Omental fat pad (tissue), 4 donors: Measurements from ENCODE around the gene PRRC2A. TPM values are rescaled to one million over a fixed set of nuclear protein-coding genes. Genes with fewer than 3 reads are reported as not detected.

ENCODE experiments used
- ATAC-seq: fragments of 150-250 bp; one replicate; pipeline ENCODE4 v1.9.1; 2016; ENCODE audit warnings: mild to moderate bottlenecking, moderate library complexity; ENCODE audit not compliant: low FRiP score
- DNase-seq: peaks from one replicate; pipeline ENCODE4 v3.0.0-alpha.2; 2019; ENCODE audit warnings: low spot score
- CTCF ChIP-seq, 3 donors: fragments of 450-650 bp; IDR thresholded peaks; one replicate each; pipeline ENCODE4 v1.5.1; 2016 to 2017; ENCODE audit warnings: antibody characterized with exemption in 3 of 3, mild to moderate bottlenecking in 3 of 3, moderate library complexity in 2 of 3
- total RNA-seq, 4 donors: library from RNA; depleted of rRNA; stranded (reverse); fragments of >200 nt; gene quantifications; one replicate each; pipeline ENCODE4 v1.1.0, GENCODE V29; 2016

PRRC2A gene
- 100 to 1,000 TPM in 1 of 4 donors, 10 to 100 TPM in 3; 44.8 to 111 (median 65.4) TPM for total RNA-seq

- TF ChIP-seq CTCF (IDR thresholded peaks at IDR 0.05) = no peak
- peak; percentile 91 for DNase-seq
- peak; percentile 80 for ATAC-seq
These were observed at the start of gene PRRC2A for GRCh38 chr6:31620586-31621319. Gene PRRC2A (plus strand): TSS chr6:31620715. CDS start chr6:31622790, 2,075 bp downstream.

DNA sequence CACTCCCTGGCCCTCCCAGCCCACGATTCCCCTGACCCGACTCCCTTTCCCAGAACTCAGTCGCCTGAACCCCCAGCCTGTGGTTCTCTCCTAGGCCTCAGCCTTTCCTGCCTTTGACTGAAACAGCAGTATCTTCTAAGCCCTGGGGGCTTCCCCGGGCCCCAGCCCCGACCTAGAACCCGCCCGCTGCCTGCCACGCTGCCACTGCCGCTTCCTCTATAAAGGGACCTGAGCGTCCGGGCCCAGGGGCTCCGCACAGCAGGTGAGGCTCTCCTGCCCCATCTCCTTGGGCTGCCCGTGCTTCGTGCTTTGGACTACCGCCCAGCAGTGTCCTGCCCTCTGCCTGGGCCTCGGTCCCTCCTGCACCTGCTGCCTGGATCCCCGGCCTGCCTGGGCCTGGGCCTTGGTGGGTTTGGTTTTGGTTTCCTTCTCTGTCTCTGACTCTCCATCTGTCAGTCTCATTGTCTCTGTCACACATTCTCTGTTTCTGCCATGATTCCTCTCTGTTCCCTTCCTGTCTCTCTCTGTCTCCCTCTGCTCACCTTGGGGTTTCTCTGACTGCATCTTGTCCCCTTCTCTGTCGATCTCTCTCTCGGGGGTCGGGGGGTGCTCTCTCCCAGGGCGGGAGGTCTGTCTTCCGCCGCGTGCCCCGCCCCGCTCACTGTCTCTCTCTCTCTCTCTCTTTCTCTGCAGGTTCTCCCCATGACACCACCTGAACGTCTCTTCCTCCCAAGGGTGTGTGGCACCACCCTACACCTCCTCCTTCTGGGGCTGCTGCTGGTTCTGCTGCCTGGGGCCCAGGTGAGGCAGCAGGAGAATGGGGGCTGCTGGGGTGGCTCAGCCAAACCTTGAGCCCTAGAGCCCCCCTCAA, 48.2 kb upstream of the PRRC2A start, which contains the start of gene LTA:
TSS of gene LTA (plus strand) at position 249 of the 871 bp plus-strand sequence. CDS start at position 703, 454 bp downstream.
- TF ChIP-seq CTCF (IDR thresholded peaks at IDR 0.05) = no peak
- ATAC-seq (no peak), DNase-seq (no peak)

DNA sequence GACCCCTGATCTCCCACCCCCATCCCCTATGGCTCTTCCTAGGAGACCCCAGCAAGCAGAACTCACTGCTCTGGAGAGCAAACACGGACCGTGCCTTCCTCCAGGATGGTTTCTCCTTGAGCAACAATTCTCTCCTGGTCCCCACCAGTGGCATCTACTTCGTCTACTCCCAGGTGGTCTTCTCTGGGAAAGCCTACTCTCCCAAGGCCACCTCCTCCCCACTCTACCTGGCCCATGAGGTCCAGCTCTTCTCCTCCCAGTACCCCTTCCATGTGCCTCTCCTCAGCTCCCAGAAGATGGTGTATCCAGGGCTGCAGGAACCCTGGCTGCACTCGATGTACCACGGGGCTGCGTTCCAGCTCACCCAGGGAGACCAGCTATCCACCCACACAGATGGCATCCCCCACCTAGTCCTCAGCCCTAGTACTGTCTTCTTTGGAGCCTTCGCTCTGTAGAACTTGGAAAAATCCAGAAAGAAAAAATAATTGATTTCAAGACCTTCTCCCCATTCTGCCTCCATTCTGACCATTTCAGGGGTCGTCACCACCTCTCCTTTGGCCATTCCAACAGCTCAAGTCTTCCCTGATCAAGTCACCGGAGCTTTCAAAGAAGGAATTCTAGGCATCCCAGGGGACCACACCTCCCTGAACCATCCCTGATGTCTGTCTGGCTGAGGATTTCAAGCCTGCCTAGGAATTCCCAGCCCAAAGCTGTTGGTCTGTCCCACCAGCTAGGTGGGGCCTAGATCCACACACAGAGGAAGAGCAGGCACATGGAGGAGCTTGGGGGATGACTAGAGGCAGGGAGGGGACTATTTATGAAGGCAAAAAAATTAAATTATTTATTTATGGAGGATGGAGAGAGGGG, 47.0 kb upstream of the PRRC2A start:
- ATAC-seq (no peak), DNase-seq (no peak)
- no peak for TF ChIP-seq CTCF (IDR thresholded peaks at IDR 0.05)

DNA sequence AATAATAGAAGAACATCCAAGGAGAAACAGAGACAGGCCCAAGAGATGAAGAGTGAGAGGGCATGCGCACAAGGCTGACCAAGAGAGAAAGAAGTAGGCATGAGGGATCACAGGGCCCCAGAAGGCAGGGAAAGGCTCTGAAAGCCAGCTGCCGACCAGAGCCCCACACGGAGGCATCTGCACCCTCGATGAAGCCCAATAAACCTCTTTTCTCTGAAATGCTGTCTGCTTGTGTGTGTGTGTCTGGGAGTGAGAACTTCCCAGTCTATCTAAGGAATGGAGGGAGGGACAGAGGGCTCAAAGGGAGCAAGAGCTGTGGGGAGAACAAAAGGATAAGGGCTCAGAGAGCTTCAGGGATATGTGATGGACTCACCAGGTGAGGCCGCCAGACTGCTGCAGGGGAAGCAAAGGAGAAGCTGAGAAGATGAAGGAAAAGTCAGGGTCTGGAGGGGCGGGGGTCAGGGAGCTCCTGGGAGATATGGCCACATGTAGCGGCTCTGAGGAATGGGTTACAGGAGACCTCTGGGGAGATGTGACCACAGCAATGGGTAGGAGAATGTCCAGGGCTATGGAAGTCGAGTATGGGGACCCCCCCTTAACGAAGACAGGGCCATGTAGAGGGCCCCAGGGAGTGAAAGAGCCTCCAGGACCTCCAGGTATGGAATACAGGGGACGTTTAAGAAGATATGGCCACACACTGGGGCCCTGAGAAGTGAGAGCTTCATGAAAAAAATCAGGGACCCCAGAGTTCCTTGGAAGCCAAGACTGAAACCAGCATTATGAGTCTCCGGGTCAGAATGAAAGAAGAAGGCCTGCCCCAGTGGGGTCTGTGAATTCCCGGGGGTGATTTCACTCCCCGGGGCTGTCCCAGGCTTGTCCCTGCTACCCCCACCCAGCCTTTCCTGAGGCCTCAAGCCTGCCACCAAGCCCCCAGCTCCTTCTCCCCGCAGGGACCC, 46.1 kb upstream of the PRRC2A start:
- DNase-seq (no peak), ATAC-seq (no peak)
- no peak for TF ChIP-seq CTCF (IDR thresholded peaks at IDR 0.05)

DNA sequence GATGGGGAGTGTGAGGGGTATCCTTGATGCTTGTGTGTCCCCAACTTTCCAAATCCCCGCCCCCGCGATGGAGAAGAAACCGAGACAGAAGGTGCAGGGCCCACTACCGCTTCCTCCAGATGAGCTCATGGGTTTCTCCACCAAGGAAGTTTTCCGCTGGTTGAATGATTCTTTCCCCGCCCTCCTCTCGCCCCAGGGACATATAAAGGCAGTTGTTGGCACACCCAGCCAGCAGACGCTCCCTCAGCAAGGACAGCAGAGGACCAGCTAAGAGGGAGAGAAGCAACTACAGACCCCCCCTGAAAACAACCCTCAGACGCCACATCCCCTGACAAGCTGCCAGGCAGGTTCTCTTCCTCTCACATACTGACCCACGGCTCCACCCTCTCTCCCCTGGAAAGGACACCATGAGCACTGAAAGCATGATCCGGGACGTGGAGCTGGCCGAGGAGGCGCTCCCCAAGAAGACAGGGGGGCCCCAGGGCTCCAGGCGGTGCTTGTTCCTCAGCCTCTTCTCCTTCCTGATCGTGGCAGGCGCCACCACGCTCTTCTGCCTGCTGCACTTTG, 45.1 kb upstream of the PRRC2A start, which contains the start of gene TNF:
TSS of gene TNF (plus strand) at position 231 of the 567 bp plus-strand sequence. CDS start at position 408, 177 bp downstream.
- DNase-seq (no peak), ATAC-seq (no peak)
- no peak for TF ChIP-seq CTCF (IDR thresholded peaks at IDR 0.05)
